ENCODE measurements around the gene ZBTB39.

DNA sequence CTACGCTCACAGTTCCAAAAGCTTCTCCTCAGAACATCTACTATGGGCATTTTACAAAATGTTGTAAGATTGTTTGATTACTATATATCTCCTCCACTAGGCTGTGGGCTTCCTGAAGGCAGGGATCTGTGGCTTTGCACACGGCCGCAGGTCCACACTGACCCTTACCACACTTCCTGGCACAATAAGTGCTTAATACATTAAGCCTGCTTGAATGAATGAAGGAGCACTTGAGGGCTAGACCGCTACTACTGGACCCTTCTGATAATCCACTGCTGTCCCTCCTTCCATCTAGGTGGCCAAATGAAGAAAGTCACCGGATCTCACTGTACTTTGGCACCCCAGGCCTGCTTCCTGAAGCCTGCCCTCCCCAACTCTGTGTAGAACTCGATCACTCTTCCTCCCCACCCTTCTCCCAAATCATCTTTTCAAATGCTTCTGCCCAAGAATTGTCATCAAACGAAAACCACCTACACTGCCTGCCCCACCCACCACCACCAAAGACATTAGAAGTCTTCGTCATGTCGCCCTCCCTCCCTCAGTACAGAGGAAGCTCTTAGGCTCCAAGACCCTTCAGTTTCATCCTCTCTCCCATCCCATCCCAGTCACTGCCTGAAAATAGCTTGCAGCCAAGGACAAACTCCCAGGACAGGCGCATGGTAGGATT is 596 bp upstream of the ZBTB39 start:
- TF ChIP-seq TEAD4 (IDR thresholded peaks at IDR 0.05), result no peak
- TF ChIP-seq CEBPB (IDR thresholded peaks at IDR 0.05), result no peak
- TF ChIP-seq, protein P1, sequence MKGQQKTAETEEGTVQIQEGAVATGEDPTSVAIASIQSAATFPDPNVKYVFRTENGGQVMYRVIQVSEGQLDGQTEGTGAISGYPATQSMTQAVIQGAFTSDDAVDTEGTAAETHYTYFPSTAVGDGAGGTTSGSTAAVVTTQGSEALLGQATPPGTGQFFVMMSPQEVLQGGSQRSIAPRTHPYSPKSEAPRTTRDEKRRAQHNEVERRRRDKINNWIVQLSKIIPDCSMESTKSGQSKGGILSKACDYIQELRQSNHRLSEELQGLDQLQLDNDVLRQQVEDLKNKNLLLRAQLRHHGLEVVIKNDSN (IDR thresholded peaks at IDR 0.05), result no peak
- TF ChIP-seq, protein P2, sequence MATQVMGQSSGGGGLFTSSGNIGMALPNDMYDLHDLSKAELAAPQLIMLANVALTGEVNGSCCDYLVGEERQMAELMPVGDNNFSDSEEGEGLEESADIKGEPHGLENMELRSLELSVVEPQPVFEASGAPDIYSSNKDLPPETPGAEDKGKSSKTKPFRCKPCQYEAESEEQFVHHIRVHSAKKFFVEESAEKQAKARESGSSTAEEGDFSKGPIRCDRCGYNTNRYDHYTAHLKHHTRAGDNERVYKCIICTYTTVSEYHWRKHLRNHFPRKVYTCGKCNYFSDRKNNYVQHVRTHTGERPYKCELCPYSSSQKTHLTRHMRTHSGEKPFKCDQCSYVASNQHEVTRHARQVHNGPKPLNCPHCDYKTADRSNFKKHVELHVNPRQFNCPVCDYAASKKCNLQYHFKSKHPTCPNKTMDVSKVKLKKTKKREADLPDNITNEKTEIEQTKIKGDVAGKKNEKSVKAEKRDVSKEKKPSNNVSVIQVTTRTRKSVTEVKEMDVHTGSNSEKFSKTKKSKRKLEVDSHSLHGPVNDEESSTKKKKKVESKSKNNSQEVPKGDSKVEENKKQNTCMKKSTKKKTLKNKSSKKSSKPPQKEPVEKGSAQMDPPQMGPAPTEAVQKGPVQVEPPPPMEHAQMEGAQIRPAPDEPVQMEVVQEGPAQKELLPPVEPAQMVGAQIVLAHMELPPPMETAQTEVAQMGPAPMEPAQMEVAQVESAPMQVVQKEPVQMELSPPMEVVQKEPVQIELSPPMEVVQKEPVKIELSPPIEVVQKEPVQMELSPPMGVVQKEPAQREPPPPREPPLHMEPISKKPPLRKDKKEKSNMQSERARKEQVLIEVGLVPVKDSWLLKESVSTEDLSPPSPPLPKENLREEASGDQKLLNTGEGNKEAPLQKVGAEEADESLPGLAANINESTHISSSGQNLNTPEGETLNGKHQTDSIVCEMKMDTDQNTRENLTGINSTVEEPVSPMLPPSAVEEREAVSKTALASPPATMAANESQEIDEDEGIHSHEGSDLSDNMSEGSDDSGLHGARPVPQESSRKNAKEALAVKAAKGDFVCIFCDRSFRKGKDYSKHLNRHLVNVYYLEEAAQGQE (IDR thresholded peaks at IDR 0.05; ENCODE audit: low read depth), result no peak
- TF ChIP-seq, protein P3, sequence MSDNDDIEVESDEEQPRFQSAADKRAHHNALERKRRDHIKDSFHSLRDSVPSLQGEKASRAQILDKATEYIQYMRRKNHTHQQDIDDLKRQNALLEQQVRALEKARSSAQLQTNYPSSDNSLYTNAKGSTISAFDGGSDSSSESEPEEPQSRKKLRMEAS (IDR thresholded peaks at IDR 0.05), result no peak
- no peak for TF ChIP-seq EP300 (IDR thresholded peaks at IDR 0.05; ENCODE audit: borderline replicate concordance)
- TF ChIP-seq CREB1 (IDR thresholded peaks at IDR 0.05; ENCODE audit: low read depth), result no peak
- no peak for TF ChIP-seq TCF12 (IDR thresholded peaks at IDR 0.05; ENCODE audit: low read depth)
- TF ChIP-seq YY1 (IDR thresholded peaks at IDR 0.05; ENCODE audit: low read depth), result no peak
- no peak for TF ChIP-seq TAF1 (IDR thresholded peaks at IDR 0.05; ENCODE audit: low read depth)
- no peak for TF ChIP-seq FOXM1 (IDR thresholded peaks at IDR 0.05; ENCODE audit: borderline replicate concordance, low read depth)
- TF ChIP-seq NFIC (IDR thresholded peaks at IDR 0.05), result no peak
- no peak for TF ChIP-seq EGR1 (IDR thresholded peaks at IDR 0.05)
